Caco-2 (cell line): ENCODE results near the gene SPPL2A. TPM values are rescaled to one million over a fixed set of nuclear protein-coding genes. Genes with fewer than 3 reads are reported as not detected.

Source experiments
- BruUV-seq: library from RNA; stranded (reverse); fragments of 400-500 nt; replicated peaks from 2 replicates; lab custom pipeline; 2021; lab: Mats Ljungman, UMichigan
- CTCF ChIA-PET: fragments of 300-600 bp; sonication (Branson Sonifier 250); formaldehyde crosslinking; loops from one replicate; lab custom pipeline; 2022; ENCODE audit warnings: antibody characterized with exemption; lab: Charles Lee
- POLR2A ChIA-PET: fragments of 300-600 bp; sonication (Branson Sonifier 250); formaldehyde crosslinking; loops from one replicate; lab custom pipeline; 2022; ENCODE audit warnings: antibody characterized with exemption; lab: Charles Lee
- DNase-seq, 2 experiments: peaks; one replicate each; pipeline versions ENCODE4 v3.0.0 to v3.0.0-alpha.2; 2020 to 2022
- H3K27me3 ChIP-seq: replicated peaks from 2 replicates; pipeline ENCODE4 v1.6.0; 2011; ENCODE audit warnings: low read length; ENCODE audit not compliant: control insufficient read depth, insufficient read depth
- H3K36me3 ChIP-seq: 2 replicates; pipeline ENCODE4 v1.5.1; 2011; ENCODE audit warnings: low read length; ENCODE audit not compliant: control insufficient read depth, insufficient read depth
- H3K4me1 ChIP-seq: fragments of 250-450 bp; sonication (Bioruptor Pico); 2 replicates; pipeline ENCODE4 v1.5.1; 2020; ENCODE audit warnings: mild to moderate bottlenecking
- H3K4me3 ChIP-seq: 2 replicates; pipeline ENCODE4 v1.5.1; 2011; ENCODE audit warnings: low read depth, mild to moderate bottlenecking, control low read depth, low read length
- H3K9me3 ChIP-seq: fragments of 250-450 bp; sonication (Bioruptor Pico); 2 replicates; pipeline ENCODE4 v1.5.1; 2020; ENCODE audit warnings: mild to moderate bottlenecking, moderate library complexity
- H3K27ac Mint-ChIP-seq: one replicate; pipeline ENCODE4 v1.8.0; 2022; ENCODE audit warnings: mixed read lengths; ENCODE audit not compliant: unreplicated experiment
- H3K27me3 Mint-ChIP-seq: one replicate; pipeline ENCODE4 v1.8.0; 2022; ENCODE audit warnings: mixed read lengths; ENCODE audit not compliant: insufficient read depth, unreplicated experiment
- H3K36me3 Mint-ChIP-seq: one replicate; pipeline ENCODE4 v1.8.0; 2022; ENCODE audit warnings: mild to moderate bottlenecking, mixed read lengths; ENCODE audit not compliant: insufficient read depth, unreplicated experiment
- H3K4me1 Mint-ChIP-seq: one replicate; pipeline ENCODE4 v1.8.0; 2022; ENCODE audit warnings: low read depth, mixed read lengths; ENCODE audit not compliant: unreplicated experiment
- H3K4me3 Mint-ChIP-seq: one replicate; pipeline ENCODE4 v1.8.0; 2022; ENCODE audit warnings: mild to moderate bottlenecking, moderate library complexity, mixed read lengths; ENCODE audit not compliant: unreplicated experiment
- H3K9me3 Mint-ChIP-seq: one replicate; pipeline ENCODE4 v1.8.0; 2022; ENCODE audit warnings: mixed read lengths; ENCODE audit not compliant: unreplicated experiment
- CTCF ChIP-seq, 2 experiments: fragments of 200-600 bp in 1 of 2; IDR thresholded peaks; 1 replicate in 1 of 2; 2 replicates in 1 of 2; pipeline versions ENCODE4 v1.5.1 to v1.8.0; 2011 to 2022; ENCODE audit warnings: antibody characterized with exemption in 1 of 2, control low read depth in 1 of 2, inconsistent platforms in 1 of 2, low read depth in 1 of 2, low read length in 1 of 2, mild to moderate bottlenecking in 1 of 2, moderate library complexity in 1 of 2; ENCODE audit not compliant: insufficient read depth in 1 of 2, severe bottlenecking in 1 of 2, unreplicated experiment in 1 of 2
- intact Hi-C: fragments of 100-400 bp; cut with micrococcal nuclease; formaldehyde crosslinking; loops from one replicate; pipeline ENCODE4 v1.10.0; 2022; ENCODE audit not compliant: unreplicated experiment
- total RNA-seq: library from RNA; stranded (reverse); gene quantifications from 2 replicates; pipeline ENCODE4 v1.2.3, GENCODE V29; 2022

Gene SPPL2A
- total RNA-seq, 1 experiment from 2014 or later, result 131 TPM

DNA sequence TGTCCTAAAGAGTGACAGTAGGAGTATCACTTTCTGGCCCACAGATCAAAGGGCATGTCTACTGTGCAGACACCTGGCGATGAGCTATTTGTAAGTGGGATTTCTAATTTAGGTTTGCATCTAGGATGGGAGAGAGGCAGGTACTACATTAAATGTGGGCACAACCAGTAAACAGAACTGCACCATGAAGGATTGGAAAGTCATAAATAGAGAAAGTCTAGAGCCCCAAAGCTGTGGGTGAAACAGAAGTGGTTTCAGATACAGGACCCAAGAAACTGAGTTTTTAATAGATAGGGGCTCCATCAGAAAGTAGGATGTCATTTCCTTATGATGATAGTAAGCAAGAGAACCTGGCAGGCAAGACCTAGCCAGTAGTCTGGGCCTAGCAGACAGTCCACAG, 35.2 kb upstream of the SPPL2A start:
- Histone ChIP-seq H3K36me3 (no peaks in the 10 kb centered on the region), H3K4me1 (0 out of 2 replicates have a peak, but pooled peaks cover 16% of the 10 kb centered on the region), H3K4me3 (no peak overlapping the region), H3K27me3 (no peaks in the 10 kb centered on the region), H3K9me3 (no peaks in the 10 kb centered on the region)
- H3K36me3 Mint-ChIP-seq, result no peaks in the 10 kb centered on the region
- H3K27me3 Mint-ChIP-seq, result no peaks in the 10 kb centered on the region
- no peak for DNase-seq
- no peak for TF ChIP-seq CTCF (IDR thresholded peaks at IDR 0.05; ENCODE audit: insufficient read depth in 1 of 2, low read depth in 1 of 2, low read length in 1 of 2, severe bottlenecking in 1 of 2, unreplicated experiment in 1 of 2)
- ChIA-PET POLR2A (no interaction called here), CTCF (no interaction called here)
- no peak overlapping the region for H3K4me3 Mint-ChIP-seq
- BruUV-seq, result no TSS peak
- no peaks in the 10 kb centered on the region for H3K9me3 Mint-ChIP-seq
- intact Hi-C loops, result no loop called here
- H3K27ac Mint-ChIP-seq, result no peak overlapping the region
- H3K4me1 Mint-ChIP-seq, result peaks cover 7% of the 10 kb centered on the region

- no peak for DNase-seq
- intact Hi-C loops, result no loop called here
These were observed 33.2 kb upstream of the SPPL2A start for GRCh38 chr15:50798684-50799083.

DNA sequence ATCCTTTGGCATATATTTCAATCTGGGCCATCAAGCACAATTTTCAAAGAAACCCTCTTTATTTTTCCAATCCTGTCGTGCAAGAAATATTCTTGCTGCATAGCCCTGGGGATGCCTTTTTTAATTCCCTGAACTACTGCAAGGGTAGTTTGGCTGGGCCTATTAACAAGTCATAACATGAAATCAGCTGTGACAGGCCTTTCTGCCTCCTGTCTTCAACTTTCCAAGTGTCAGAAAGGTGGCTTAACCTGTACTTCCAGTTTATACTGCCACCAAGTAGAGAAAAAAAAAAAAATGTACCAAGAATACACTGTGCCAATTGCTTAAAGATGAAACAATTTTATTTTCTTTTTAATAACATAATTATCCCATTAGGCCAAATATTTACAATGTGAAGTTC, 32.4 kb upstream of the SPPL2A start:
- BruUV-seq, result no TSS peak
- peak in 1 of 2 experiments; percentile 47 for DNase-seq
- intact Hi-C loops, result no loop called here
- H3K4me3 Mint-ChIP-seq, result no peak overlapping the region
- H3K36me3 Mint-ChIP-seq, result no peaks in the 10 kb centered on the region
- peaks cover 7% of the 10 kb centered on the region for H3K4me1 Mint-ChIP-seq
- H3K27ac Mint-ChIP-seq, result peak overlapping the region; percentile 23
- Histone ChIP-seq H3K36me3 (no peaks in the 10 kb centered on the region), H3K4me3 (no peak overlapping the region), H3K4me1 (0 out of 2 replicates have a peak, but pooled peaks cover 16% of the 10 kb centered on the region), H3K27me3 (no peaks in the 10 kb centered on the region), H3K9me3 (no peaks in the 10 kb centered on the region)
- no peaks in the 10 kb centered on the region for H3K27me3 Mint-ChIP-seq
- no peaks in the 10 kb centered on the region for H3K9me3 Mint-ChIP-seq
- ChIA-PET POLR2A (no interaction called here), CTCF (no interaction called here)
- TF ChIP-seq CTCF (IDR thresholded peaks at IDR 0.05; ENCODE audit: insufficient read depth in 1 of 2, low read depth in 1 of 2, low read length in 1 of 2, severe bottlenecking in 1 of 2, unreplicated experiment in 1 of 2), result no peak

More at GRCh38 chr15:50798684-50799083, 33.2 kb upstream of the SPPL2A start:
- H3K36me3 Mint-ChIP-seq, result no peaks in the 10 kb centered on the region
- ChIA-PET CTCF (no interaction called here), POLR2A (no interaction called here)
- no peaks in the 10 kb centered on the region for H3K9me3 ChIP-seq
- H3K4me1 Mint-ChIP-seq, result peaks cover 7% of the 10 kb centered on the region
- H3K9me3 Mint-ChIP-seq, result no peaks in the 10 kb centered on the region
- H3K4me3 ChIP-seq, result no peak overlapping the region
- H3K27ac Mint-ChIP-seq, result peak overlapping the region; percentile 23
- no peak for TF ChIP-seq CTCF (IDR thresholded peaks at IDR 0.05; ENCODE audit: insufficient read depth in 1 of 2, low read depth in 1 of 2, low read length in 1 of 2, severe bottlenecking in 1 of 2, unreplicated experiment in 1 of 2)
- H3K27me3 ChIP-seq, result no peaks in the 10 kb centered on the region
- no peaks in the 10 kb centered on the region for H3K36me3 ChIP-seq
- no peak overlapping the region for H3K4me3 Mint-ChIP-seq
- H3K4me1 ChIP-seq, result 0 out of 2 replicates have a peak, but pooled peaks cover 16% of the 10 kb centered on the region
- no TSS peak for BruUV-seq
- H3K27me3 Mint-ChIP-seq, result no peaks in the 10 kb centered on the region
